ENCODE results near the gene TSPAN17. TPM values are rescaled to one million over a fixed set of nuclear protein-coding genes. Genes with fewer than 3 reads are reported as not detected.

Gene TSPAN17
- total and polyA plus RNA-seq, 2 experiments from 2014 or later: 11.7 to 52.1 TPM

DNA sequence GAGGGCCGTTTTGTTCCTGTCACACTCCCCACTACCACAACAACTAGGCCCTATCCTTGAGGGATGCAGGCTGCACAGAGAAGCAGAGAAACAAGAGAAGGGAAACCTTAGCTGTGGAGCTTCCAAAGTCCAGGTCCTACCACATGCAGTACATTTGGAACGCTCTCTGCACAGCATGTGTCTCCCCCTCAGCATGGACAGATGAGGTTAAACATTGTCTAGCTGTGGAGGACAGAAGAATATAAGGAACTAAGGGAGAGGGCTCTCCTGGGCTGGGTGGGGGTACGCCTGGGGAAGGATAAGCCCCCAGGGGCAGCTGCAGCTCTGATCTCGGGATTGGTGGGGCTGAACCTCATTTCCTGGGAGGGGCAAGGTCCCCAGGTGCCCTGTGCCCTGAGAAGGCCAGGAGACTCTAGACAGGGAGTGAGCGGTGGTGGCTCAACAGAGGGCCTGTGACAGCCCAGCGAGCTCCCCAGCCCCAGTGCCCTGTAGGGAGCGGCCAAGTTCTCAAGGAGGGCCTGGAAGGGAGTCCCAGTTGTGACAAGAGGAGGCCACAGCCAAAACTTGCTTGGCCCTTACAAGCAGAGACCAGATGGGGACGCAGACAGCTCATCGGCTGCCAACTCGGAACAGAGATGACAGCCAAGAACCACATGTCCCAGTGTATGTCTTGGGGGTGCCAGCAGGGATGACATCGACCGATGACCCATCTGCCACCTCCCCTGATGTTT lies 30.1 kb downstream of the TSPAN17 start:
- Histone ChIP-seq H3K4me1 (ENCODE audit: insufficient read depth) (peaks cover 4% of the 10 kb centered on the region; the same call in 1 of the 2 replicates), H3K36me3 (ENCODE audit: insufficient read depth) (no peaks in the 10 kb centered on the region), H2AFZ (no peak overlapping the region), H3K27ac (ENCODE audit: low read depth) (no peak overlapping the region), H3K27me3 (ENCODE audit: insufficient read depth) (peaks cover 22% of the 10 kb centered on the region), H3K4me3 (no peak overlapping the region), H3K4me2 (no peak overlapping the region), H3K79me2 (replicated peaks; ENCODE audit: insufficient read depth) (no peaks in the 10 kb centered on the region), H3F3A (replicated peaks; ENCODE audit: low read depth) (no peaks in the 10 kb centered on the region), H3K9me2 (ENCODE audit: insufficient read depth) (no peaks in the 10 kb centered on the region), H4K20me1 (replicated peaks; ENCODE audit: insufficient read depth) (no peaks in the 10 kb centered on the region)
- Mint-ChIP-seq H3K9me3 (no peaks in the 10 kb centered on the region; the same call in 2 of the 3 replicates), H3K4me3 (no peak overlapping the region), H3K27ac (no peak overlapping the region), H3K27me3 (ENCODE audit: insufficient read depth, low read depth, poor library complexity) (peaks cover 22% of the 10 kb centered on the region), H3K36me3 (ENCODE audit: low read depth) (no peaks in the 10 kb centered on the region), H3K4me1 (peaks cover 24% of the 10 kb centered on the region)
- DNase-seq (ENCODE audit: low spot score) (no peak), ATAC-seq (no peak)
- TF ChIP-seq, protein P1, sequence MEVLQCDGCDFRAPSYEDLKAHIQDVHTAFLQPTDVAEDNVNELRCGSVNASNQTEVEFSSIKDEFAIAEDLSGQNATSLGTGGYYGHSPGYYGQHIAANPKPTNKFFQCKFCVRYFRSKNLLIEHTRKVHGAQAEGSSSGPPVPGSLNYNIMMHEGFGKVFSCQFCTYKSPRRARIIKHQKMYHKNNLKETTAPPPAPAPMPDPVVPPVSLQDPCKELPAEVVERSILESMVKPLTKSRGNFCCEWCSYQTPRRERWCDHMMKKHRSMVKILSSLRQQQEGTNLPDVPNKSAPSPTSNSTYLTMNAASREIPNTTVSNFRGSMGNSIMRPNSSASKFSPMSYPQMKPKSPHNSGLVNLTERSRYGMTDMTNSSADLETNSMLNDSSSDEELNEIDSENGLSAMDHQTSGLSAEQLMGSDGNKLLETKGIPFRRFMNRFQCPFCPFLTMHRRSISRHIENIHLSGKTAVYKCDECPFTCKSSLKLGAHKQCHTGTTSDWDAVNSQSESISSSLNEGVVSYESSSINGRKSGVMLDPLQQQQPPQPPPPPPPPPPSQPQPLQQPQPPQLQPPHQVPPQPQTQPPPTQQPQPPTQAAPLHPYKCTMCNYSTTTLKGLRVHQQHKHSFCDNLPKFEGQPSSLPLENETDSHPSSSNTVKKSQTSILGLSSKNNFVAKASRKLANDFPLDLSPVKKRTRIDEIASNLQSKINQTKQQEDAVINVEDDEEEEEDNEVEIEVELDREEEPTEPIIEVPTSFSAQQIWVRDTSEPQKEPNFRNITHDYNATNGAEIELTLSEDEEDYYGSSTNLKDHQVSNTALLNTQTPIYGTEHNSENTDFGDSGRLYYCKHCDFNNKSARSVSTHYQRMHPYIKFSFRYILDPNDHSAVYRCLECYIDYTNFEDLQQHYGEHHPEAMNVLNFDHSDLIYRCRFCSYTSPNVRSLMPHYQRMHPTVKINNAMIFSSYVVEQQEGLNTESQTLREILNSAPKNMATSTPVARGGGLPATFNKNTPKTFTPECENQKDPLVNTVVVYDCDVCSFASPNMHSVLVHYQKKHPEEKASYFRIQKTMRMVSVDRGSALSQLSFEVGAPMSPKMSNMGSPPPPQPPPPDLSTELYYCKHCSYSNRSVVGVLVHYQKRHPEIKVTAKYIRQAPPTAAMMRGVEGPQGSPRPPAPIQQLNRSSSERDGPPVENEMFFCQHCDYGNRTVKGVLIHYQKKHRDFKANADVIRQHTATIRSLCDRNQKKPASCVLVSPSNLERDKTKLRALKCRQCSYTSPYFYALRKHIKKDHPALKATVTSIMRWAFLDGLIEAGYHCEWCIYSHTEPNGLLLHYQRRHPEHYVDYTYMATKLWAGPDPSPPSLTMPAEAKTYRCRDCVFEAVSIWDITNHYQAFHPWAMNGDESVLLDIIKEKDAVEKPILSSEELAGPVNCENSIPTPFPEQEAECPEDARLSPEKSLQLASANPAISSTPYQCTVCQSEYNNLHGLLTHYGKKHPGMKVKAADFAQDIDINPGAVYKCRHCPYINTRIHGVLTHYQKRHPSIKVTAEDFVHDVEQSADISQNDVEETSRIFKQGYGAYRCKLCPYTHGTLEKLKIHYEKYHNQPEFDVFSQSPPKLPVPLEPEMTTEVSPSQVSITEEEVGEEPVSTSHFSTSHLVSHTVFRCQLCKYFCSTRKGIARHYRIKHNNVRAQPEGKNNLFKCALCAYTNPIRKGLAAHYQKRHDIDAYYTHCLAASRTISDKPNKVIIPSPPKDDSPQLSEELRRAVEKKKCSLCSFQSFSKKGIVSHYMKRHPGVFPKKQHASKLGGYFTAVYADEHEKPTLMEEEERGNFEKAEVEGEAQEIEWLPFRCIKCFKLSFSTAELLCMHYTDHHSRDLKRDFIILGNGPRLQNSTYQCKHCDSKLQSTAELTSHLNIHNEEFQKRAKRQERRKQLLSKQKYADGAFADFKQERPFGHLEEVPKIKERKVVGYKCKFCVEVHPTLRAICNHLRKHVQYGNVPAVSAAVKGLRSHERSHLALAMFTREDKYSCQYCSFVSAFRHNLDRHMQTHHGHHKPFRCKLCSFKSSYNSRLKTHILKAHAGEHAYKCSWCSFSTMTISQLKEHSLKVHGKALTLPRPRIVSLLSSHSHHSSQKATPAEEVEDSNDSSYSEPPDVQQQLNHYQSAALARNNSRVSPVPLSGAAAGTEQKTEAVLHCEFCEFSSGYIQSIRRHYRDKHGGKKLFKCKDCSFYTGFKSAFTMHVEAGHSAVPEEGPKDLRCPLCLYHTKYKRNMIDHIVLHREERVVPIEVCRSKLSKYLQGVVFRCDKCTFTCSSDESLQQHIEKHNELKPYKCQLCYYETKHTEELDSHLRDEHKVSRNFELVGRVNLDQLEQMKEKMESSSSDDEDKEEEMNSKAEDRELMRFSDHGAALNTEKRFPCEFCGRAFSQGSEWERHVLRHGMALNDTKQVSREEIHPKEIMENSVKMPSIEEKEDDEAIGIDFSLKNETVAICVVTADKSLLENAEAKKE (CRISPR knock-in tag; IDR thresholded peaks at IDR 0.05): no peak
- TF ChIP-seq EZH2phosphoT487 (IDR thresholded peaks at IDR 0.05; ENCODE audit: unreplicated experiment) (no peak), NANOG (IDR thresholded peaks at IDR 0.05; ENCODE audit: borderline replicate concordance) (no peak), POLR2AphosphoS5 (IDR thresholded peaks at IDR 0.05; ENCODE audit: low read depth) (no peak), STAT1 (IDR thresholded peaks at IDR 0.05; ENCODE audit: unreplicated experiment) (no peak), EZH2 (IDR thresholded peaks at IDR 0.05; ENCODE audit: low read depth, unreplicated experiment) (no peak)
- TF ChIP-seq, protein P2, sequence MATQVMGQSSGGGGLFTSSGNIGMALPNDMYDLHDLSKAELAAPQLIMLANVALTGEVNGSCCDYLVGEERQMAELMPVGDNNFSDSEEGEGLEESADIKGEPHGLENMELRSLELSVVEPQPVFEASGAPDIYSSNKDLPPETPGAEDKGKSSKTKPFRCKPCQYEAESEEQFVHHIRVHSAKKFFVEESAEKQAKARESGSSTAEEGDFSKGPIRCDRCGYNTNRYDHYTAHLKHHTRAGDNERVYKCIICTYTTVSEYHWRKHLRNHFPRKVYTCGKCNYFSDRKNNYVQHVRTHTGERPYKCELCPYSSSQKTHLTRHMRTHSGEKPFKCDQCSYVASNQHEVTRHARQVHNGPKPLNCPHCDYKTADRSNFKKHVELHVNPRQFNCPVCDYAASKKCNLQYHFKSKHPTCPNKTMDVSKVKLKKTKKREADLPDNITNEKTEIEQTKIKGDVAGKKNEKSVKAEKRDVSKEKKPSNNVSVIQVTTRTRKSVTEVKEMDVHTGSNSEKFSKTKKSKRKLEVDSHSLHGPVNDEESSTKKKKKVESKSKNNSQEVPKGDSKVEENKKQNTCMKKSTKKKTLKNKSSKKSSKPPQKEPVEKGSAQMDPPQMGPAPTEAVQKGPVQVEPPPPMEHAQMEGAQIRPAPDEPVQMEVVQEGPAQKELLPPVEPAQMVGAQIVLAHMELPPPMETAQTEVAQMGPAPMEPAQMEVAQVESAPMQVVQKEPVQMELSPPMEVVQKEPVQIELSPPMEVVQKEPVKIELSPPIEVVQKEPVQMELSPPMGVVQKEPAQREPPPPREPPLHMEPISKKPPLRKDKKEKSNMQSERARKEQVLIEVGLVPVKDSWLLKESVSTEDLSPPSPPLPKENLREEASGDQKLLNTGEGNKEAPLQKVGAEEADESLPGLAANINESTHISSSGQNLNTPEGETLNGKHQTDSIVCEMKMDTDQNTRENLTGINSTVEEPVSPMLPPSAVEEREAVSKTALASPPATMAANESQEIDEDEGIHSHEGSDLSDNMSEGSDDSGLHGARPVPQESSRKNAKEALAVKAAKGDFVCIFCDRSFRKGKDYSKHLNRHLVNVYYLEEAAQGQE (IDR thresholded peaks at IDR 0.05; ENCODE audit: unreplicated experiment): no peak
- TF ChIP-seq, protein P3, sequence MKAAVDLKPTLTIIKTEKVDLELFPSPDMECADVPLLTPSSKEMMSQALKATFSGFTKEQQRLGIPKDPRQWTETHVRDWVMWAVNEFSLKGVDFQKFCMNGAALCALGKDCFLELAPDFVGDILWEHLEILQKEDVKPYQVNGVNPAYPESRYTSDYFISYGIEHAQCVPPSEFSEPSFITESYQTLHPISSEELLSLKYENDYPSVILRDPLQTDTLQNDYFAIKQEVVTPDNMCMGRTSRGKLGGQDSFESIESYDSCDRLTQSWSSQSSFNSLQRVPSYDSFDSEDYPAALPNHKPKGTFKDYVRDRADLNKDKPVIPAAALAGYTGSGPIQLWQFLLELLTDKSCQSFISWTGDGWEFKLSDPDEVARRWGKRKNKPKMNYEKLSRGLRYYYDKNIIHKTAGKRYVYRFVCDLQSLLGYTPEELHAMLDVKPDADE (IDR thresholded peaks at IDR 0.05): no peak
- TF ChIP-seq, protein P4, sequence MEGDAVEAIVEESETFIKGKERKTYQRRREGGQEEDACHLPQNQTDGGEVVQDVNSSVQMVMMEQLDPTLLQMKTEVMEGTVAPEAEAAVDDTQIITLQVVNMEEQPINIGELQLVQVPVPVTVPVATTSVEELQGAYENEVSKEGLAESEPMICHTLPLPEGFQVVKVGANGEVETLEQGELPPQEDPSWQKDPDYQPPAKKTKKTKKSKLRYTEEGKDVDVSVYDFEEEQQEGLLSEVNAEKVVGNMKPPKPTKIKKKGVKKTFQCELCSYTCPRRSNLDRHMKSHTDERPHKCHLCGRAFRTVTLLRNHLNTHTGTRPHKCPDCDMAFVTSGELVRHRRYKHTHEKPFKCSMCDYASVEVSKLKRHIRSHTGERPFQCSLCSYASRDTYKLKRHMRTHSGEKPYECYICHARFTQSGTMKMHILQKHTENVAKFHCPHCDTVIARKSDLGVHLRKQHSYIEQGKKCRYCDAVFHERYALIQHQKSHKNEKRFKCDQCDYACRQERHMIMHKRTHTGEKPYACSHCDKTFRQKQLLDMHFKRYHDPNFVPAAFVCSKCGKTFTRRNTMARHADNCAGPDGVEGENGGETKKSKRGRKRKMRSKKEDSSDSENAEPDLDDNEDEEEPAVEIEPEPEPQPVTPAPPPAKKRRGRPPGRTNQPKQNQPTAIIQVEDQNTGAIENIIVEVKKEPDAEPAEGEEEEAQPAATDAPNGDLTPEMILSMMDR (conservative IDR thresholded peaks at IDR 0.05; ENCODE audit: low read depth in 2 of 2): no peak
